Limb (tissue), 2 donors: ENCODE results near the gene GYS1.
"Not testable (repeated sequence)": the region's sequence is repeated elsewhere in the genome, so short reads cannot be mapped to it uniquely, and the experiment has no call there.

Experiments used
- DNase-seq, 2 donors: peaks; one replicate each; pipeline ENCODE4 v3.0.0-alpha.2; 2016; ENCODE audit errors: extremely low spot score in 2 of 2

GYS1 gene

DNA sequence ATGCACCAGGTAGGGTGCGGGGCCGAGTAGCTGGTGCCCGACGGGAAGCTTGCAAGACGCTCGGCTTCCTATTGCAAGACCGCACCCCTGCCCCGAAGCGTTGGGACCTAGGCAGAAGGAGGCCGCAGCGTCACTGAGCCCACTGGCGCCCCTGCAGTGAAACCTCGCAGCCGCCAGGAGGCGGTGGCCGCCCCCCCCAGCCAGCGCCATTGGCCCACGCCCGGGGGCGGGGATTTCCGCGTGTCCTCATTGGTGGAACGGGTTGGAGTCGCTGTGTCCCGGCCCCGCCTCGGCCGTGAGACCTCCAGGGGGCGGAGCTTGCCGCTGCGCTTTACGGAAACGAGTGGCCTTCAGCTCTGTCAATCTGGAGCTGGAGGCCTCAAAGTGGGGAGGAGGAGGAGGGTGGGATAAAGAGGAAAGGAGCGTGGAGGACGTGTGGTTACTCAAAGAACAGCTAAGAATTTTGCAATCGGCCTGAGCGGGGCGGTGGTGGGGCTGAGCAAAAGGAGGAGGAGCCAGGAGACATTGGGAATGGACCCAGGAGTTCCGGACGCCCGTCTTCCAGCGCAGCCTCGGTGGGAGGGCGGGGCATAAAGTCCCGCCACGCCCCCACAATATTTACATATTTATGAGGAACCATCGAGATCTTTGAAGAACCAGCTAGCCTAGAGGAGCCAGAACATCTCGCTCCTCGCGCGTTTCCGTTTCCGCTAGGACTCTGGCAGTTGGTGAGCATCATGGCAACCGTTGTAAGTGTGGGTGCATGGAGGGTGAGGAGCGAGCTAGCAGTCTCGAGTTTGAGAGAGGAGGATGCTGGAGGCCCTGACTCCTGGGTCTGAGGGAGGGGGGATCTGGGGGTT lies at the start of gene GYS1, which contains the start of gene RUVBL2:
Gene GYS1 (minus strand): TSS at position 135 of the 860 bp plus-strand sequence. CDS start 197 bp downstream, outside the sequence.
Gene RUVBL2 (plus strand): TSS at position 713 of the 860 bp plus-strand sequence. CDS start 25 bp downstream, at position 738.
- DNase-seq = peak; percentile 99 to 100

DNA sequence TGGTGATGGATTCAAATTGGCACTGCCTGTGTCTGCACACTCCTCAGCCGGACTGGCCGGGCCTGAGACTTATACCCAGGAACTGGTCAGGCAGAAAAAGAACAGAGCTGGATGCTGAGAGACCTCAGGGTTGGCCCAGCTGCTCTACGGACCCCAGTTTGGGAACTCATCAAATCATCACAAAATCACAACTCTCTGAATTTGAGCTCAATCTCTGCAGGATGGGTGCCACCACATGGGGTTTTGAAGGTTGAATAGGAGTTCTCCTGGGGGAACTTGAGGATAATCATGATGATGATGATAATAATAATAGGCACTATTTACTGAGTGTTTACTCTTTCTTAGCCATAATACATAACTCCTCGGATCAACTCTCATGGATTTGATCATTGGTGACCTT lies 49.6 kb upstream of the GYS1 start:
- not testable (repeated sequence) for DNase-seq

DNA sequence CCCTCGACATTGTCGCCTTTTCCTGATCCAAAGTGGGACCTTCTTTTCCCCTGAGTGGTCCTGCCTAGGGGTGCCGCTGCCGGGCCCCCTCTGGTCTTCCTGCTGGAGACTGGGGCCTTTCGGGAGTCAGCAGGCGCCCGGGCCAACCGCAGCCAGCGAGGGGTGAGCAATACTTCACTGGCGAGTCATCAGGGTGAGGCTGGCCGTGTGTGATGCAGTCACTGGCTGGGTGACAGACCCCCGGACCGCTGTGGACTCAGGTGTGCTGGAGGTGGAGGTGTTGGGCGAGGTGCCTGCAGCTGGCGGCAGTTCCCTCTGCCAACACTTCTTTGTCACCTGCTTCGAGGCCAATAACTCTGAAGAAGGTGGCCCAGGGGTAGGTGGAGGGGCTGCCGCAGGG lies 49.1 kb upstream of the GYS1 start:
- DNase-seq = no peak

DNA sequence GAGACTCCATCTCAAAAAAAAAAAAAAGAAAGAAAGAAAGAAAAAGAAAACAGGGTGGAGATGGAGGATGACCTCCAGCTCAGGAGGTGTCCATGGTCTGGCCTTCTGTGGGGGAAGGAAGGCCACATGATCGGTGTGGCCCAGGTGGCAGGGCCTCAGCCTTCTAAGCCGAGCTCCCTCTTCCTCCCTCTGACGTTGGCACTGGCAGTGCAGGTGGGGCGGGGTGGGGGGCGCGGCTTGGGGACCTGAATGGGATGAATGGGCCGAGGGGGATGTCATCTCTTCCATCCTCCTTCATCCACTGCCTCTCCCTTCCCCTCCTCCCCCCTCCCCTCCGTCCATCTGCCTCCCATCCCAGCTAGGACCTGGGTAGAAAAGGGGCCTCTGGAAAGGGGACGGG lies 46.6 kb upstream of the GYS1 start:
- not testable (repeated sequence) for DNase-seq

DNA sequence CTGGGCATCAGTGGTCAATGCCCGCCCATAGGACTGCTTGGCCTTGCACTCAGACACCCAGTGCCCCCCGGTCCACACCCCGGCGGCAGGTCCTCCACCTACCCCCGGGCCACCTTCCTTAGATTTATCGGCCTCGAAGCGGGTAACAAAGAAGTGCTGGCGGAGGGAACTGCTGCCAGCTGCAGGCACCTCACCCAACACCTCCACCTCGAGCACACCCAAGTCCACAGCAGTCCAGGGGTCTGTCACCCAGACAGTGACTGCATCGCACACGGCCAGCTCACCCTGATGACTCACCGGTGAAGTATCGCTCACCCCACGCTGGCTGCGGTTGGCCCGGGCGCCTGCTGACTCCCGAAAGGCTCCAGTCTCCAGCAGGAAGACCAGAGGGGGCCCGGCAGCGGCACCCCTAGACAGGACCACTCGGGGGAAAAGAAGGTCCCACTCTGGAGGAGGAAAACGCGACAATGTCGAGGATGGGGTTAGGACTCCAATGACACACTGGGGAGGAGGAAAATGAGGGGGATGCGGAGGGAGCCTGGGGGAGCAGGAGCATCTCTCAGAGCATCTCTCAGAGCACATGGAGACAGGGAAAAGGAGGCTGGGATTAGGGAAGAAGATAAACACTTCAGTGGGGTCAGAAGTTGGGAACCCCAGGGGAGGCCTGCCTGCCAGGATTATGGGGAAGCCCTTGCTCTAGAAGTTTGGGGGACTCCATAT lies 45.6 kb upstream of the GYS1 start:
- not testable (repeated sequence) for DNase-seq

DNA sequence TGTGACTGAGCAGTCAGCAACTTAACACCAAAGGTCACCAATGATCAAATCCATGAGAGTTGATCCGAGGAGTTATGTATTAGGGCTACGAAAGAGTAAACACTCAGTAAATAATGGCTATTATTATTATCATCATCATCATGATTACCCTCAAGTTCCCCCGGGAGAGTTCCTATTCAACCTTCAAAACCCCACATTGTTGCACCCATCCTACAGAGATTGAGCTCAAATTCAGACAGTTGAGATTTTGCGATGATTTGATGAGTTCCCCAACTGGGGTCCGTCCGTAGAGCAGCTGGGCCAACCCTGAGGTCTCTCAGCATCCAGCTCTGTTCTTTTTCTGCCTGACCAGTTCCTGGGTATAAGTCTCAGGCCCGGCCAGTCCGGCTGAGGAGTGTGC lies 45.0 kb upstream of the GYS1 start:
- DNase-seq = not testable (repeated sequence)

DNA sequence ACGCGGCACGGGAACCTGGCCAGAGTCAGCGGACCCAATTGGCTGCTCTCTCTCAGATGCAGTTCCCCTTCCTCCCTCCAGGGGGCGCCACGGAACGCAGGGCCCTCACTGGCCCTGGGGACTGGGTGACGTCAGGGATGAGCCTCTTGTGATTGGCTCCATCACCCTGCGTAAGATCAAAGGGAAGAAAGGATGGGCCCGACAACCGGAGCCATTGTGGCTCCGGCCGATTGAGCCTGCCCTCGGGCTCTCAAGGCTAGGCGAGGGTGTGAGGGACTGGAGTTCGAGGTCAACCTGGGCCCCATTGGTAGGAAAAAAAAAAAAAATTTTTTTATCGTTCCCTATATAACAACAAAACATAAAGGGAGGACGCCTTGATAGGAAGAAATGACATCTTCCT lies 43.7 kb upstream of the GYS1 start, which contains the start of gene CGB1:
Gene CGB1 (minus strand): TSS at position 81 of the 400 bp plus-strand sequence. CDS start 184 bp downstream, outside the sequence.
- not testable (repeated sequence) for DNase-seq

DNA sequence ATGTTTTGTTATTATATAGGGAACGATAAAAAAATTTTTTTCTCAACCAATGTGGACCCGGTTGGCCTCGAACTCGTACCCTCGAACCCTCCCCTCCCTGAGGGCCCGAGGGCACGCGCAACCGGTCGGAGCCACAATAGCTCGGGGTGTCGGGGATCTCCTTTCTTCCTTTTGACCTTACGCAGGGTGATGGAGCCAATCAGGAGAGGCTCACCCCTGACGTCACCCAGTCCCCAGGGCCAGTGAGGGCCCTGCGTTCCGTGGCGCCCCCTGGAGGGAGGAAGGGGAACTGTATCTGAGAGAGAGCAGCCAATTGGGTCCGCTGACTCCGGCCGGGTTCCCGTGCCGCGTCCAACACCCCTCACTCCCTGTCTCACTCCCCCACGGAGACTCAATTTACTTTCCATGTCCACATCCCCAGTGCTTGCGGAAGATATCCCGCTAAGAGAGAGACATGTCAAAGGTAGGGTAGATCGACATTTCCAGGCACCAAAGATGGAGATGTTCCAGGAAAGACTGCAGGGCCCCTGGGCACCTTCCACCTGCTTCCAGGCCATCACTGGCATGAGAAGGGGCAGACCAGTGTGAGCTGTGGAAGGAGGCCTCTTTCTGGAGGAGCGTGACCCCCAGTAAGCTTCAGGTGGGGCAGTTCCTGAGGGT lies 38.7 kb upstream of the GYS1 start, which contains the start of gene CGB2:
Gene CGB2 (plus strand): TSS at position 249 of the 660 bp plus-strand sequence. CDS start 206 bp downstream, at position 455.
- DNase-seq = not testable (repeated sequence)

DNA sequence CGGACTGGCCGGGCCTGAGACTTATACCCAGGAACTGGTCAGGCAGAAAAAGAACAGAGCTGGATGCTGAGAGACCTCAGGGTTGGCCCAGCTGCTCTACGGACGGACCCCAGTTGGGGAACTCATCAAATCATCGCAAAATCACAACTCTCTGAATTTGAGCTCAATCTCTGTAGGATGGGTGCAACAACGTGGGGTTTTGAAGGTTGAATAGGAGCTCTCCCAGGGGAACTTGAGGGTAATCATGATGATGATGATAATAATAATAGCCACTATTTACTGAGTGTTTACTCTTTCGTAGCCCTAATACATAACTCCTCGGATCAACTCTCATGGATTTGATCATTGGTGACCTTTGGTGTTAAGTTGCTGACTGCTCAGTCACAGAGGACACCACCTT lies 37.2 kb upstream of the GYS1 start:
- DNase-seq = not testable (repeated sequence)

DNA sequence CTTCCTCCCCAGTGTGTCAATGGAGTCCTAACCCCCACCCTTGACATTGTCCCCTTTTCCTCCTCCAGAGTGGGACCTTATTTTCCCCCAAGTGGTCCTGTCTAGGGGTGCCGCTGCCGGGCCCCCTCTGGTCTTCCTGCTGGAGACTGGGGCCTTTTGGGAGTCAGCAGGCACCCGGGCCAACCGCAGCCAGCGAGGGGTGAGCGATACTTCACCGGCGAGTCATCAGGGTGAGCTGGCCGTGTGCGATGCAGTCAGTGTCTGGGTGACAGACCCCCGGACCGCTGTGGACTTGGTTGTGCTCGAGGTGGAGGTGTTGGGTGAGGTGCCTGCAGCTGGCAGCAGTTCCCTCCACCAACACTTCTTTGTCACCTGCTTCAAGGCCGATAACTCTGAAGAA lies 36.6 kb upstream of the GYS1 start:
- not testable (repeated sequence) for DNase-seq

DNA sequence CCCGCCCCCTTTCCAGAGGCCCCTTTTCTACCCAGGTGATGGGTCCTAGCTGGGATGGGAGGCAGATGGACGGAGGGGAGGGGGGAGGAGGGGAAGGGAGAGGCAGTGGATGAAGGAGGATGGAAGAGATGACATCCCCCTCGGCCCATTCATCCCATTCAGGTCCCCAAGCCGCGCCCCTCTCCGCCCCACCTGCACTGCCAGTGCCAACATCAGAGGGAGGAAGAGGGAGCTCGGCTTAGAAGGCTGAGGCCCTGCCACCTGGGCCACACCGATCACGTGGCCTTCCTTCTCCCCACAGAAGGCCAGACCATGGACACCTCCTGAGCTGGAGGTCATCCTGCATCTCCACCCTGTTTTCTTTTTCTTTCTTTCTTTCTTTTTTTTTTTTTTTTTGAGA lies 35.6 kb upstream of the GYS1 start:
- DNase-seq = not testable (repeated sequence)

DNA sequence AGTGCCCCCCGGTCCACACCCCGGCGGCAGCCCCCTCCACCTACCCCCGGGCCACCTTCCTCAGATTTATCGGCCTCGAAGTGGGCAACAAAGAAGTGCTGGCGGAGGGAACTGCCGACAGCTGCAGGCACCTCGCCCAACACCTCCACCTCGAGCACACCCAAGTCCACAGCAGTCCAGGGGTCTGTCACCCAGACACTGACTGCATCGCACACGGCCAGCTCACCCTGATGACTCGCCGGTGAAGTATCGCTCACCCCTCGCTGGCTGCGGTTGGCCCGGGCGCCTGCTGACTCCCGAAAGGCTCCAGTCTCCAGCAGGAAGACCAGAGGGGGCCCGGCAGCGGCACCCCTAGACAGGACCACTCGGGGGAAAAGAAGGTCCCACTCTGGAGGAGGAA lies 32.5 kb upstream of the GYS1 start:
- DNase-seq = not testable (repeated sequence)

DNA sequence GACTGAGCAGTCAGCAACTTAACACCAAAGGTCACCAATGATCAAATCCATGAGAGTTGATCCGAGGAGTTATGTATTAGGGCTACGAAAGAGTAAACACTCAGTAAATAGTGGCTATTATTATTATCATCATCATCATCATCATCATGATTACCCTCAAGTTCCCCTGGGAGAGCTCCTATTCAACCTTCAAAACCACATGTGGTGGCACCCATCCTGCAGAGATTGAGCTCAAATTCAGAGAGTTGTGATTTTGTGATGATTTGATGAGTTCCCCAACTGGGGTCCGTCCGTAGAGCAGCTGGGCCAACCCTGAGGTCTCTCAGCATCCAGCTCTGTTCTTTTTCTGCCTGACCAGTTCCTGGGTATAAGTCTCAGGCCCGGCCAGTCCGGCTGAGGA lies 32.0 kb upstream of the GYS1 start:
- DNase-seq = not testable (repeated sequence)

DNA sequence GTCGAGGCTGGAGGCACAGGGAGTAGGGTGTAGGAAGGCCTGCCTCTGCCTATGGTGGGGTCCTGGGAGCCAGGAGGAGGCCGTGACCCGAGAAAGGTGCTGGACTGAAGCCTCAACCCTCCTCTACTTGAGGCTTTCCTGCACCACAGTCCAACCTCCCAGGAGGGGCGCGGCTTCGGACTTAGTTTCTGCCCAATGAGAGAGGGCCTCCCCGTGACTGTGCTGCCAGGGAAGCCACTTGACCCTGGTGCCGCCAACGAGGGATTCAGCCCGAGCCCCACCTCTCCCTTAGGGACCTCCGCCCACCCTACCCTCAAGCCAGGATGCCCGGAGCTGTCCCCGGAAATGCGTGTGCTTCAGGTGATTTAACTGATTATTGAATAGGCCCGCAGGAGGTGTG lies 31.1 kb upstream of the GYS1 start, which contains the start of gene CGB3:
Gene CGB3 (minus strand): TSS at position 101 of the 400 bp plus-strand sequence. CDS start 362 bp downstream, outside the sequence.
- not testable (repeated sequence) for DNase-seq

DNA sequence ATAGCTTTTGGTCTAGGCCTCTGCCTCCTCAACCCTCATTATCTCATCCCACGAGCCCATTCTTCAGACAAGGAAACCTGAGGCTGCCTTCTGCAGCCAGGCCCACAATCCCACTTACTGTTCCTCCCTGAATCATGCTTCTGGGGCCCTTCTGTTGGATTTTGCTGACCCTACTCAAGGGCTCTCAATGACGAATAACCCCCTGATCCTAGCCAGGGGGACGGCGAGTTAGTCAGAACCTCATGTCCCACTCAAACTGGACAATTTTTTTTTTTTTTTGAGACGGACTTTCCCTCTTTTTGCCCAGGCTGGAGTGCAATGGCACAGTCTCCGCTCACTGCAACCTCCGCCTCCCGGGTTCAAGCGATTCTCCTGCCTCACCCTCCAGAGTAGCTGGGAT lies 29.0 kb upstream of the GYS1 start:
- no peak for DNase-seq

DNA sequence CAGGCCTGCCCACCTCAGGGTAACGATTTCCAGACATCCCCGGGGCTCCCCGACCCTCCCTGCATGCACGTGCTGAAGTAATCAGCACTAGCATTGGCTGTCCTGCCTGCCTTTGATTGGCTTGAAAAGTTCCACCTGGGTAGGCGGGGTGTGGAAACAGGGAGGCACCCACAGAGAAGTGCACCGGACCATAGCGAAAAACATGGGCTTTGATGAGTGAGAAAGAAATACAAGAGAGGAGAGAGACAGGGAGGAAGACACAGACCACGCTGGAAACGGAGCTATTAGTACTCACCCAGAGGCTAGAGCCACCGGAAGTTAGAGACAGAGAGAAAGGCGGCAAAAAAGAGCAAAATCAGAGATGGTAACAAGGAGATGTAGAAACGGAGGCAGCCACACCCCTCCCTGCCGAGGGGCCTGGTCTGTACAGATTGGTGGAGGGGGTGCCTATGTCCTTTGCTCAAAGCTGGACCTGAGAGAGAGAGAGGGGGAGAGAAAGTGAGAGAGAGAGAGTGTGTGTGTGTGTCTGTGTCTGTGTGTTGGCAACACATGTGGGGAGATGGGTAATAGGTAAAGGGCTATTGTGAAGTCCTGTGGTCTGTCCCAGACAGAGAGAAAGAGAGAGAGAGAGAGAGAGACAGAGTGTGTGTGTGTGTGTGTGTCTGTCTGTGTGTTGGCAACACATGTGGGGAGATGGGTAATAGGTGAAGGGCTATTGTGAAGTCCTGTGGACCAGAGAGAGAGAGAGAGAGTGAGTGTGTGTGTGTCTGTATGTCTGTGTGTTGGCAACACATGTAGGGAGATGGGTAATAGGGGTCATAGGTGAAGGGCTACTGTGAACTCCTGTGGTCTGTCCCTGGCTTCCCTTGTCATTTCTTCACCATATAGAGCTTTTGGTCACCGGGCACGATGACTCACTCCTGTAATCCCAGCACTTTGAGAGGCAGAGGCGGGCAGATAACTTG lies 28.1 kb upstream of the GYS1 start:
- DNase-seq = no peak

DNA sequence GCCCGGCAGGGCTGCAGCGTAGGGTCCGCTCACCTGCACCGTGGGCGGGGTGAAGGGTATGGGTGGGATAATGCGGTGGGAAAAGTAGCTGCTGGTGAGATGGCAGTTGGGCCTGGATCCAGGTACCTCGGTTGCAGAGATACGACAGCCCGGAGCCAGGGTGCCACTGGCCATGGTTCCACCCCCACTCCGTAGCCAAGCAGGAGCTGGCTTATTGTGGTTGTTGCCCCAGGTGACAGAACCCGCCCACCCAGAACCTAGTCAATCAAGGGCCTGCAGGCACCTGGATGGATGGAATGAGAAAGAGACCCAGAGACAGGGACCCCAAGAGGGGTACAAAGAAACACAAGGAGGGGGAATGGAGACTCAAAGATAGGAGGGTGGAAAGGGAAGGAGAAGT lies 27.2 kb upstream of the GYS1 start:
- DNase-seq = no peak

DNA sequence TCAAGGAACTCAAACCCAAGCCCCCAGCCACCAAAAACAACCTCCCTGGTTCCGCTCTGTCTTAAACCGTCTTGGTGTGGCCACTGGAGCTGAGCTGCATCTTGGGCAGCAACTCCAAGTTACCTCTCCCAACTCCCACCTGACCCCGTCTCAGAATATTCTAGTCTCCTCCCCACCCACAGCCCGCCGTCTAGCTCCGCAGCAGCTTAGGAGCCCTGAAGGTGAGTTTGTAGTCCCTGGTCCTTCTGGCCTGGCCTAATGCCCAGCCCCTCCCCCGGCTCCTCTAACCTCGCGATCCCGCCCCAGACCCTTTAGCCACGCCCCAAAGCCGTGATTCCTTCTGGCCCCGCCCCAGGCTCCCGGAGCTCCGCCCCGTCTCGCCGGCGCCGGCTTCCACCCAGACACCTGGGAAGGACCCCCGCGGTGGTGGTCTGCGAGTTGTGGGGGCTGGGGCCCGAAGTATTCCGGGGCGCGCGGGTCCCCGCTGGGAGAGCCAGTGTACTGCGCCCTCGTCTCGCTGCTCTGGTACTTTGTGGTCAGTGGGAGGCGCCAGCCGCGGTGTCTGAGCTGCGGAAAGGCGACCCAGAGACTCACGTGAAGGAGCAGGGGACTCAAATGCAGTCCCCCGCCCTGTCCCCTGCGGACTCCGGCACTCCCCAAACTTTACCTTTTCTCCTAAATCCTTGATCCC lies 26.3 kb upstream of the GYS1 start:
- peak in 1 of 2 donors; percentile 62 for DNase-seq

DNA sequence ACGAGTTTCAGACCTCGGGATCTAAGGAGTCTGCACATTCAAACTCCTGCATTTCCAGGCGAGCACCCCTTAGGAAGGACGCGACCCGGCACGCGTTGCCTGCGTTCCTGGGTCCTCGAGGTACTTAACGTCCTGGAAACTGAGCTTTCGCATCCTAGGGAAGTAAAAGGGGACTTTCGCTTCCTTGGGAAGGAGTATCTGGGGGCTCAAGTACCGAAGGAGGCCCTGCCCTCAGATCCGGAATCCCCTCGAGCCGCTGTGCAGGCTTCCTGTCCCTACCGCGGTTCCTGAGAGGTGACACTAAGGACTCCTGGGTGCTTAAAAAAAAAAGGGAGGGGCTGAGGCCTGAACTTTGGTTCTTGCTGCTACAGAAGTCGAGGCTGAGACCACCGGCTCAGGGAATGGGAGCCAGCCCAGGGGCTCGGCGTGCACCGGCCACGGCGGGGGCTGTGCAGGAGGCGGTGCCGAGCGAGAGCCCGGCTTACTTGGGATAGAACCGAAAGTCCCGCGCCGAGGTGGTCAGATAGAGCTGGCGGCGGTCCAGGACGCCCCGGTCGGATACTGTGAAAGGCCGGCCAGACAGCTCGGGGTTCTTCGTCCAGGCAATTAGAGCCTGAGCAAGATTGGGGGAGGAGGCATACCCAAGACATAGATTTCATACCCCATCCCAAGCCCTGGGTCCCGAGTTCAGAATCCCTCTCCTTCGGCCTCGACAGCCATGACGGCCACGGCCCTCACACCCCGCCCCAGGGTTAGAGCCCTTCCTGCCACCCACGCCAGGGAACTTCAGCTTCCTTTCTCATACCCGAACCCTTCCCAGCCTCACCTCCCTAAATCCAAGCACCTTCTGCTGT lies 25.5 kb upstream of the GYS1 start:
- not testable (repeated sequence) for DNase-seq
